ENCODE data around the gene LAMA5. TPM values are rescaled to one million over a fixed set of nuclear protein-coding genes. Genes with fewer than 3 reads are reported as not detected.

LAMA5 gene
- total RNA-seq, 1 experiment from 2014 or later, result 321 TPM

- no peaks in the 10 kb centered on the region for H3K9me3 ChIP-seq (ENCODE audit: control insufficient read depth in 1 of 2, insufficient read depth in 1 of 2, low read depth in 1 of 2, low read length in 2 of 2)
- no peaks in the 10 kb centered on the region for H3K4me1 ChIP-seq (ENCODE audit: control insufficient read depth in 1 of 2, insufficient read depth in 2 of 2, low read length in 2 of 2)
- no peaks in the 10 kb centered on the region for H4K20me1 ChIP-seq (ENCODE audit: insufficient read depth)
- TF ChIP-seq EZH2 (IDR thresholded peaks at IDR 0.05) (no peak), EGR1 (IDR thresholded peaks at IDR 0.05; ENCODE audit: low read depth) (no peak), REST (IDR thresholded peaks at IDR 0.05; ENCODE audit: low read depth) (no peak), MAX (IDR thresholded peaks at IDR 0.05) (no peak), ZBTB33 (IDR thresholded peaks at IDR 0.05; ENCODE audit: extremely low read depth, insufficient replicate concordance, low read length) (no peak), SIN3A (IDR thresholded peaks at IDR 0.05; ENCODE audit: low read depth) (no peak), ZNF274 (IDR thresholded peaks at IDR 0.05; ENCODE audit: low read depth, low read length) (no peak), CTCF (IDR thresholded peaks at IDR 0.05 in 2 of 3, conservative IDR thresholded peaks at IDR 0.05 in 1 of 3; ENCODE audit: borderline replicate concordance in 1 of 3, insufficient read depth in 1 of 3, low read depth in 2 of 3, low read length in 2 of 3) (no peak), POLR2AphosphoS5 (IDR thresholded peaks at IDR 0.05; ENCODE audit: low read depth, low read length) (no peak)
- ChIA-PET POLR2A (no interaction called here), CTCF (no interaction called here), RAD21 (ENCODE audit: low non-redundant PET in 1 of 2, low total read pairs in 2 of 2, uncharacterized antibody in 2 of 2, unreplicated experiment in 2 of 2) (no interaction called here)
- no peak overlapping the region for H3K4me3 ChIP-seq (replicated peaks in 1 of 2; ENCODE audit: low read depth in 1 of 2, low read length in 2 of 2)
- no peak overlapping the region for H2AFZ ChIP-seq (ENCODE audit: low read depth, low read length, poor library complexity, severe bottlenecking)
- intact Hi-C loops (cut with micrococcal nuclease), result no loop called here
- no peak overlapping the region for H3K4me2 ChIP-seq (ENCODE audit: low read length)
- H3K27ac ChIP-seq (ENCODE audit: low read depth, low read length), result no peak overlapping the region
- H3K79me2 ChIP-seq (ENCODE audit: insufficient read depth, low read length), result no peaks in the 10 kb centered on the region
- H3K9me2 ChIP-seq (ENCODE audit: insufficient read depth), result no peaks in the 10 kb centered on the region
- no peak for DNase-seq (ENCODE audit: low read depth, low spot score)
- no peaks in the 10 kb centered on the region for H3K36me3 ChIP-seq (ENCODE audit: control insufficient read depth in 1 of 2, insufficient read depth in 2 of 2, low read length in 2 of 2)
- BruUV-seq (replicated peaks), result no TSS peak
- no peak overlapping the region for H3K9ac ChIP-seq (ENCODE audit: low read length)
- no peaks in the 10 kb centered on the region for H3K27me3 ChIP-seq (ENCODE audit: insufficient read depth, low read length)
- ATAC-seq, result no peak
Observed at GRCh38 chr20:62266851-62267250, 100.3 kb downstream of the LAMA5 start.
